Coronary artery (tissue), 2 donors: ENCODE measurements around the gene ZNF76.
"Not testable (repeated sequence)": the region's sequence is repeated elsewhere in the genome, so short reads cannot be mapped to it uniquely, and the experiment has no call there.

ENCODE experiments used
- DNase-seq: peaks from one replicate; pipeline ENCODE4 v3.0.0-alpha.2; 2017; ENCODE audit warnings: low spot score
- H3K27ac ChIP-seq, 2 donors: fragments of 200-600 bp; sonication (generic); one replicate each; pipeline ENCODE4 v1.5.1; 2016 to 2019
- H3K4me3 ChIP-seq: fragments of 200-600 bp; sonication (generic); 2 replicates; pipeline ENCODE4 v1.5.1; 2016; ENCODE audit warnings: mild to moderate bottlenecking, moderate library complexity
- TF ChIP-seq, protein P1 (sequence below): fragments of 200-600 bp; sonication (generic); IDR thresholded peaks from one replicate; pipeline ENCODE4 v1.5.1; 2019; ENCODE audit warnings: antibody characterized with exemption

The ZNF76 gene

DNA sequence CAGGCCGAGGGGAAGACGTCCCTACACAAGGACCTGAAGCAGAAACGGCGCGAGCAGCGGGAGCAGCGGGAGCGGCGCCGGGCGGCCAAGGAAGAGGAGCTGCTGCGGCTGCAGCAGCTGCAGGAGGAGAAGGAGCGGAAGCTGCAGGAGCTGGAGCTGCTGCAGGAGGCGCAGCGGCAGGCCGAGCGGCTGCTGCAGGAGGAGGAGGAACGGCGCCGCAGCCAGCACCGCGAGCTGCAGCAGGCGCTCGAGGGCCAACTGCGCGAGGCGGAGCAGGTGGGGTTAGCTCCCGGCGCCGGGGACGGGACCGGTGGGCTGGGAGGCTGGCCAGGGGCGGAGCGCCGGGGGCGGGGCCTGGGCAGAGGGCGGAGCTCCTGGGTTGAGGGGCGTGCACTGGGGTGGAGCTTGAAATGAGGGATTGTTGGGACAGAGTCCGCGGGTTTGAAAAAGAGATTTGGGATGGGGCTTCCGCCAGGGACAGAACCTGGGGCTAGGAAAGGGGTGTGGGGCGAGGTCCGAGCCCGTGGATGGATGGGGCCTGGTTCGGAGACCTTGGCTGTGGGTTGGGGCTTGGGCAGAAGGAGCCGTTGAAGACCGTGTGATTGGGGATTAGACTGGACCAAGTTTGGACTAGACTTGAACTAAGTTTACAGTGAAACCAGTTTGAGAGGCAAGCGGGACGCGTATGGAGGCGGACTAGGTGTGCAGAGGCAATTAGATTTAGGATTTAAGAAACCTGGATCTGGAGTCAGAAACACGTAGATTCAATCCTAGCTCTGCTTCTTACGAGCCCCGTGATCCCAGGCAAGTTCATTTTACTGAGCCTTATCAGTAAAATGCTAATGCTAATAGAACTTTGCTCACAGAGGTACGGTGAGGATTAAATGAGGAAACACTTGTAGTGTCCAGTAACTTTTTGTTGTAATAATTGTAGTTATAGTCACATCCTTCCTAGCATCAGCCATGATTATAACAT is 58.9 kb downstream of the ZNF76 start:
- Histone ChIP-seq H3K27ac (peak overlapping the region in 1 of 2 donors; percentile 56), H3K4me3 (peak overlapping the region; percentile 73)
- DNase-seq: peak; percentile 85
- TF ChIP-seq, protein P1, sequence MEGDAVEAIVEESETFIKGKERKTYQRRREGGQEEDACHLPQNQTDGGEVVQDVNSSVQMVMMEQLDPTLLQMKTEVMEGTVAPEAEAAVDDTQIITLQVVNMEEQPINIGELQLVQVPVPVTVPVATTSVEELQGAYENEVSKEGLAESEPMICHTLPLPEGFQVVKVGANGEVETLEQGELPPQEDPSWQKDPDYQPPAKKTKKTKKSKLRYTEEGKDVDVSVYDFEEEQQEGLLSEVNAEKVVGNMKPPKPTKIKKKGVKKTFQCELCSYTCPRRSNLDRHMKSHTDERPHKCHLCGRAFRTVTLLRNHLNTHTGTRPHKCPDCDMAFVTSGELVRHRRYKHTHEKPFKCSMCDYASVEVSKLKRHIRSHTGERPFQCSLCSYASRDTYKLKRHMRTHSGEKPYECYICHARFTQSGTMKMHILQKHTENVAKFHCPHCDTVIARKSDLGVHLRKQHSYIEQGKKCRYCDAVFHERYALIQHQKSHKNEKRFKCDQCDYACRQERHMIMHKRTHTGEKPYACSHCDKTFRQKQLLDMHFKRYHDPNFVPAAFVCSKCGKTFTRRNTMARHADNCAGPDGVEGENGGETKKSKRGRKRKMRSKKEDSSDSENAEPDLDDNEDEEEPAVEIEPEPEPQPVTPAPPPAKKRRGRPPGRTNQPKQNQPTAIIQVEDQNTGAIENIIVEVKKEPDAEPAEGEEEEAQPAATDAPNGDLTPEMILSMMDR: no peak

DNA sequence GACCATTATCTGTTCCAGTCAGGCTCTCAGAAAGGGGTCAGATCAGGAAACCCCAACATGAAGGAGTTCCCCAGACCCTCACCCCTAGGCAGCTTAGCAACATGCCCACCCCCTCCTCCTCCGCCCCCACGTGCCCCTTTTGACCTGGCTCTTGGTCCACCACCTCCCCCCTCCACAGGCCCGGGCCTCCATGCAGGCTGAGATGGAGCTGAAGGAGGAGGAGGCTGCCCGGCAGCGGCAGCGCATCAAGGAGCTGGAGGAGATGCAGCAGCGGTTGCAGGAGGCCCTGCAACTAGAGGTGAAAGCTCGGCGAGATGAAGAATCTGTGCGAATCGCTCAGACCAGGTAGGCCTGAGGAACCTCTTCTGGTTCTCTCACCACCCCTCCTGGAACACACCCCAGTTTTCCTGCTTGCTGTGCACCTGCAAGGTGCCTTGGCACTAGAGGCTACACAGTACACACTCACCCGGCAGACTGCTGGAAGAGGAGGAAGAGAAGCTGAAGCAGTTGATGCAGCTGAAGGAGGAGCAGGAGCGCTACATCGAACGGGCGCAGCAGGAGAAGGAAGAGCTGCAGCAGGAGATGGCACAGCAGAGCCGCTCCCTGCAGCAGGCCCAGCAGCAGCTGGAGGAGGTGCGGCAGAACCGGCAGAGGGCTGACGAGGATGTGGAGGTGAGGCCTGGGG is 60.0 kb downstream of the ZNF76 start:
- no peak for DNase-seq
- no peak overlapping the region for H3K4me3 ChIP-seq
- TF ChIP-seq, protein P1: no peak

DNA sequence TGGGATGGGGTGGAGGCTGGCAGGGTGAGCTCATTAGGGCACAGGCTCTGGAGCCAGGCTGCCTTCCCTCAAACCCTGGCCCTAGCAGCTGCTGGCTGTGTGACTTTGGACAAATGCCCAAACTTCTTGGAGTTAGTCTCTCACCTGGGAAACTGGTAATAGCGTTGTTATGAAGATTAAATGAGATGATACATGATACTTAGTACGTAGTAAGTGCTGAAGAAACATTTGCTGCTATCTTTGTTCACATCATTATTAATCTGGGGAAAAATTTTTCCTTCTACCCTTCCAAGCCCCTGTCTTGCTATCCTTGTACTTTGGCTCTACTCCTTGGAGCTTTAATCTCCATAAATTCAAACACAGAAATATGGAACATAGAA is 60.5 kb downstream of the ZNF76 start:
- DNase-seq: no peak

More for the DNA sequence above, 60.0 kb downstream of the ZNF76 start:
- no peak overlapping the region for H3K27ac ChIP-seq

DNA sequence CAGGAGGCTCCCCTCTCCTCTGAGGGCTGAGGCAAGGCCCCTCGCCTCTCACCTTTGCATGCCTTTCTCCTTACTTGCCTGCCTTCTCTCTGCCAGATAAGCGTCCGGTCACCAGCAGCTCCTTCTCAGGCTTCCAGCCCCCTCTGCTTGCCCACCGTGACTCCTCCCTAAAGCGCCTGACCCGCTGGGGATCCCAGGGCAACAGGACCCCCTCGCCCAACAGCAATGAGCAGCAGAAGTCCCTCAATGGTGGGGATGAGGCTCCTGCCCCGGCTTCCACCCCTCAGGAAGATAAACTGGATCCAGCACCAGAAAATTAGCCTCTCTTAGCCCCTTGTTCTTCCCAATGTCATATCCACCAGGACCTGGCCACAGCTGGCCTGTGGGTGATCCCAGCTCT is 61.6 kb downstream of the ZNF76 start:
- Histone ChIP-seq H3K4me3 (no peak overlapping the region), H3K27ac (no peak overlapping the region)
- no peak for DNase-seq
- TF ChIP-seq, protein P1: no peak

More for the DNA sequence above, 60.5 kb downstream of the ZNF76 start:
- Histone ChIP-seq H3K4me3 (no peak overlapping the region), H3K27ac (no peak overlapping the region)
- TF ChIP-seq, protein P1: no peak

DNA sequence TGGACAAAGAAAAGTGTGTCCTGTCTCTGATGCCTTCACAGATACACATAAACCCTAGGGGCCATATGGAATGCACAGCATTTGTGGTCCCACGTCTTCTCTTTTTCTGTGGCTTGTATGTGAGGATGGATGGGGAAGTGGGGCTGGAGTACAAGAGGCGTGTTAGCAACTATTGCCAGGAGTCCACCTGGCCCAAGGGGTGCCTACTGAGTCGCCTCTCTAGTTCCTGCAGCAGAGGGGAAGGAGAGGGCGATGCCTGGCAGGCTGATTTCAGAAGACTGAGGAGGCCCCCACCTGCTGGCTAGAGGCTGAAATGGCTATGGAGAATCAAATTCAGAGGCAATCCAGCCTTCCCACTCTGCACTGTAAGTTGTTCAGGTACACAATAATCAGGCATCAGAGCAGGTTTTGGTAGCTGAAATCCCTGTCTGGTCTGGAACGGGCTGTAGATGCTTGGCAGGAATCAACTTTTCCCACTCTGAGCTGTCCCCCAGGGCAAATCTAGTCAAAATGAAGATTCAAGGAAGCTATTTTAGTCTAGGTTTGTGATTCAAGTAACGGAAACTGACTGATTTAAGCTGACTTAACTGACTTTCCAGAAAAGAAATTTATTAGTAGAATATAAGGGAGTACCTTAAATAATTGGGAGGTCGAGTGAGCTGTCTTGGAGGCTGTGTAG is 68.0 kb downstream of the ZNF76 start:
- Histone ChIP-seq H3K27ac (no peak overlapping the region), H3K4me3 (no peak overlapping the region)
- DNase-seq: no peak
- TF ChIP-seq, protein P1: peak; percentile 15

DNA sequence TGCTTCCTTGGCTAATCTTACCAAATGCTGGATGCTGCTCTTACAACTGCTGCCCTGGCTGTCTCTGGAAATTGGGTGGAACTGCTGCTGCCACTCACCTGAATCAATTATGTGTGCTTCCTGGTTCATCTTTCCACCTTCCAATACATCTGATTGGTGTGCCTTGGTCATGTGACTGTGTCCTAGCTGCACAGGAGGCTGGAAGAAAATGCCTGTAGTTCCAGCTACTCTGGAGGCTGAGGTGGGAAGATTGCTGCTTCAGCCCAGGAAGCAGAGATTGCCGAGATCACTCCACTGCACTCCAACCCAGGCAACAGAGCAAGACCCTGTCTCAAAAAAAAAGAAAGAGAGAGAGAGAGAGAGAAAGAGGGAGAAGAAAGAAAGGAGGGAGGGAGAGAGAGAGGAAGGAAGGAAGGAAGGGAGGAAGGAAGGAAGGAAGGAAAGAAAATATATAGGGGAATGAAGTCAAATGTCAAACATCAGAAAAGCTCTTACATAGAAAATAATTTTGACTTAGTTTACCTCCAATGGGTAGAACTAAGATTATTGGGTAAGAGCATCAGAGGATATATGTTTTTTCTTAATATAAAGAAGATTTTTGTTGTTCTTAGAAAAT is 68.7 kb downstream of the ZNF76 start:
- TF ChIP-seq, protein P1: no peak
- no peak overlapping the region for H3K27ac ChIP-seq
- H3K4me3 ChIP-seq: no peak overlapping the region
- DNase-seq: no peak

DNA sequence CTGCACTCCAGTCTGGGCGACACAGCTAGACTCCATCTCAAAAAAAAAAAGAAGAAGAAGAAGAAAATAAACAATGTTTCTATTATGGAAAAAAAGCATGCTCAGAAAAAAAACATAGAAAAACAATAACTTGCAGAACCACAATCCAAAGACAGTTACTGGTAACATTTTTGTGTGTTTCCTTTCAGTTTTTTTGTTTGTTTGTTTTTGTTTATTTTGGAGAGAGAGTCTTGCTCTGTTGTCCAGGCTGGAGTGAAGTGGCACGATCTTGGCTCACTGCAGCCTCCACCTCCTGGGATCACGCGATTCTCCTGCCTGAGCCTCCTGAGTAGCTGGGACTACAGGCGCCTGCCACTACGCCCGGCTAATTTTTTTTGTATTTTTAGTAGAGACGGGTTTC is 69.4 kb downstream of the ZNF76 start:
- H3K4me3 ChIP-seq, H3K27ac ChIP-seq, DNase-seq: not testable (repeated sequence)
